ENCODE results near the gene CREB3L1. TPM values are rescaled to one million over a fixed set of nuclear protein-coding genes. Genes with fewer than 3 reads are reported as not detected.

The CREB3L1 gene
- total RNA-seq, 1 experiment from 2014 or later: not detected

DNA sequence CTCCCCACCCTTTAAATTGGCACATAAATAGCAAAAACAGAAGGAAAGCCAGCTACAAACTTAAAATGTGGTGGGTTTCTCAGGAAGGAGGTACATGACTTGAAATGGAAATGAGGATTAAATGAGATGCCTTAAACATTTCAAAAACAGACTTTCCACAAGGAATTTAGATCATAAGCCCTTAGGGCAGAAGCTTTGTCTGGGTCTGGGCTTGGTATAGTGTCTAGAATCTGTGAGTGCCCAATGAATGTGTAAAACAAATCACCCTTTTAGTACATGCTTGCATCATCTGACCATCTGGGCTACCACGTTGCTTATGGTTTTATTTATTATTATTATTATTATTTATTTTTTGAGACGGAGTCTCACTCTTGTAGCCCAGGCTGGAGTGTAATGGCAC, 37.1 kb upstream of the CREB3L1 start:
- ChIA-PET CTCF (interaction anchor here (0.5 to 11.4 kb wide), 14 partner anchors 9 to 160 kb away, joined by 3 to 374 read pairs (median 5); no protein-coding TSS in a partner anchor), POLR2A (interaction anchor here (0.6 to 4.0 kb wide), 15 partner anchors 8 to 126 kb away, joined by 3 to 33 read pairs (median 4); no protein-coding TSS in a partner anchor)
- TF ChIP-seq, protein P1, sequence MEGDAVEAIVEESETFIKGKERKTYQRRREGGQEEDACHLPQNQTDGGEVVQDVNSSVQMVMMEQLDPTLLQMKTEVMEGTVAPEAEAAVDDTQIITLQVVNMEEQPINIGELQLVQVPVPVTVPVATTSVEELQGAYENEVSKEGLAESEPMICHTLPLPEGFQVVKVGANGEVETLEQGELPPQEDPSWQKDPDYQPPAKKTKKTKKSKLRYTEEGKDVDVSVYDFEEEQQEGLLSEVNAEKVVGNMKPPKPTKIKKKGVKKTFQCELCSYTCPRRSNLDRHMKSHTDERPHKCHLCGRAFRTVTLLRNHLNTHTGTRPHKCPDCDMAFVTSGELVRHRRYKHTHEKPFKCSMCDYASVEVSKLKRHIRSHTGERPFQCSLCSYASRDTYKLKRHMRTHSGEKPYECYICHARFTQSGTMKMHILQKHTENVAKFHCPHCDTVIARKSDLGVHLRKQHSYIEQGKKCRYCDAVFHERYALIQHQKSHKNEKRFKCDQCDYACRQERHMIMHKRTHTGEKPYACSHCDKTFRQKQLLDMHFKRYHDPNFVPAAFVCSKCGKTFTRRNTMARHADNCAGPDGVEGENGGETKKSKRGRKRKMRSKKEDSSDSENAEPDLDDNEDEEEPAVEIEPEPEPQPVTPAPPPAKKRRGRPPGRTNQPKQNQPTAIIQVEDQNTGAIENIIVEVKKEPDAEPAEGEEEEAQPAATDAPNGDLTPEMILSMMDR (IDR thresholded peaks at IDR 0.05; ENCODE audit: unreplicated experiment): no peak
- H3K27me3 Mint-ChIP-seq (ENCODE audit: insufficient read depth, unreplicated experiment): no peaks in the 10 kb centered on the region
- peaks cover 13% of the 10 kb centered on the region for H3K36me3 Mint-ChIP-seq (ENCODE audit: insufficient read depth, unreplicated experiment)
- H3K4me3 Mint-ChIP-seq (ENCODE audit: unreplicated experiment): no peak overlapping the region
- H3K4me1 Mint-ChIP-seq (ENCODE audit: insufficient read depth, unreplicated experiment): peaks cover 39% of the 10 kb centered on the region
- intact Hi-C loops (cut with micrococcal nuclease): no loop called here
- no peak for DNase-seq (ENCODE audit: unreplicated experiment)
- no peak overlapping the region for H3K27ac Mint-ChIP-seq (ENCODE audit: low read depth, unreplicated experiment)
- no TSS peak for BruUV-seq (replicated peaks)
- H3K9me3 Mint-ChIP-seq (ENCODE audit: unreplicated experiment): no peaks in the 10 kb centered on the region

DNA sequence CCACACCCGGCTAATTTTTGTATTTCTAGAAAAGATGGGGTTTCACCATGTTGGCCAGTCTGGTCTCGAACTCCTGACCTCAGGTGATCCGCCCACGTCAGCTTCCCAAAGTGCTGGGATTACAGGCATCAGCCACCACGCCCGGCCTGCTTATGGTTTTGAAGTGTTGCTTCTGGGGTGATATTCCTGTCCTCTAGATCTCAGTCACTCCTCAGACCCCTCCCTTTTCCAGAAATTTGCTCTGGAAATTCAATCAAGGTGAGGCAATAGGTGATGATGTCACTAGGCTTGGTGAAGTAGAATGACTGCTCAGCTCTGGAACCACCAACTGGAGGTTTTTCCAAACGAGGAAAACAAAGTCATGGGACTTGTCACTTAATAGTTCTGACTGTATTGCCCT, 36.6 kb upstream of the CREB3L1 start:
- DNase-seq (ENCODE audit: unreplicated experiment): peak; percentile 42
- Mint-ChIP-seq H3K36me3 (ENCODE audit: insufficient read depth, unreplicated experiment) (peaks cover 13% of the 10 kb centered on the region), H3K4me1 (ENCODE audit: insufficient read depth, unreplicated experiment) (peaks cover 39% of the 10 kb centered on the region), H3K27ac (ENCODE audit: low read depth, unreplicated experiment) (peak overlapping the region; percentile 81), H3K9me3 (ENCODE audit: unreplicated experiment) (no peaks in the 10 kb centered on the region), H3K27me3 (ENCODE audit: insufficient read depth, unreplicated experiment) (no peaks in the 10 kb centered on the region), H3K4me3 (ENCODE audit: unreplicated experiment) (no peak overlapping the region)
- POLR2A ChIA-PET: interaction anchor here (0.6 to 4.0 kb wide), 4 partner anchors 58 to 118 kb away, joined by 3 to 33 read pairs (median 3); no protein-coding TSS in a partner anchor
- intact Hi-C loops (cut with micrococcal nuclease): no loop called here
- no TSS peak for BruUV-seq (replicated peaks)
- CTCF ChIA-PET: interaction anchor here (1.6 to 11.4 kb wide), 6 partner anchors 8 to 115 kb away, joined by 4 to 374 read pairs (median 6); no protein-coding TSS in a partner anchor
- TF ChIP-seq, protein P1 (IDR thresholded peaks at IDR 0.05; ENCODE audit: unreplicated experiment): no peak

DNA sequence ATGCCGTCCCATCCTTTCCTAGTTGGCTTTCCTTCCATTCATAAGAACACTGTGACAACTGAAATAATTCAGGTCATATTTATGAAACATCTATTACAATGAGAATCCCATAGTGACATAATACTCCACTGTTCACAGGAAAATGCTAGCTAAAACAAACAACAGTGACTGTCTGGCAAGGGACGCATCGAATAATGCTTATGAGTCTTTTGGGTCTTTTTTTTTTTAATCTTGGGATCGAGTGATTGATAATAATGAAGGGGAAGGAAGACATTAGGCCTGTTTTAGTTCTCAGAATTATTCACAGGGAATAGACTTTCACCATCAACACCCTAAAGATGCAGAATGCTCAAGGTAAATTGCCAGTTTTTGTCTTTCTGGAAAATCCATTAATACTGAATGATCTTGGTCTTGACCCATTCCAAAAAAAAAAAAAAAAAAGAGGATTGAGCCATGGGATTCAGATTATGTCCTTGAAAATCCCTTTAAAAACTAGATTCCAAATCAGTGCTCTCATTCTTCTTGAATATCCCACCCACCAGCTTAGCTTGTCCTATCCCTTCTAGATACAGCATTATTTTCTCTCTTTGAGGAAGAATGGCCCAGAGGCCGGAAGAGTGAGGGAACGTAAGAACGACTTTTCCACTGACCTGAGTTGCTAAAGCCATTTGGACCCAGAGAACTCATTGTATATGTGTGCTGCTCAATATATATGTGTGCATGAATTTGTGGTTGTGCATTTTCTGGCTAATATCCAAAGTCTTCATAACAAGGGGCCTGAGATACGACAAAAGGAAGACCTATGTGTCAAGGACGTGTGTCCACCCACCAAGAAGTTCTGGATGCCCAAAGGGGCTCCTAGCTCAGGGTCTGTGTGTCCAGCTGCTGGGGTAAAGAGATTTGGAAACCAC, 35.2 kb upstream of the CREB3L1 start:
- no peaks in the 10 kb centered on the region for H3K27me3 Mint-ChIP-seq (ENCODE audit: insufficient read depth, unreplicated experiment)
- H3K4me3 Mint-ChIP-seq (ENCODE audit: unreplicated experiment): peak overlapping the region; percentile 73
- ChIA-PET CTCF (interaction anchor here (0.6 to 11.4 kb wide), 7 partner anchors 34 to 700 kb away, joined by 3 to 374 read pairs (median 3); no protein-coding TSS in a partner anchor), POLR2A (interaction anchor here (0.6 to 2.6 kb wide), 20 partner anchors 13 to 686 kb away, joined by 3 to 26 read pairs (median 4); partner anchors contain the start of genes CRY2 and PHF21A)
- peaks cover 7% of the 10 kb centered on the region for H3K36me3 Mint-ChIP-seq (ENCODE audit: insufficient read depth, unreplicated experiment)
- intact Hi-C loops (cut with micrococcal nuclease): no loop called here
- BruUV-seq (replicated peaks): no TSS peak
- H3K4me1 Mint-ChIP-seq (ENCODE audit: insufficient read depth, unreplicated experiment): peaks cover 38% of the 10 kb centered on the region
- H3K9me3 Mint-ChIP-seq (ENCODE audit: unreplicated experiment): no peaks in the 10 kb centered on the region
- TF ChIP-seq, protein P1 (IDR thresholded peaks at IDR 0.05; ENCODE audit: unreplicated experiment): no peak
- DNase-seq (ENCODE audit: unreplicated experiment): no peak
- H3K27ac Mint-ChIP-seq (ENCODE audit: low read depth, unreplicated experiment): peak overlapping the region; percentile 94

Measured in MCF 10A (cell line).